GM12875 (cell line): ENCODE data around the gene KRTCAP2.

Source experiments
- H3K4me3 ChIP-seq: one replicate; pipeline ENCODE4 v1.5.1; 2011; ENCODE audit warnings: low read depth, low read length, control low read depth
- TF ChIP-seq, protein P1 (sequence below): IDR thresholded peaks from 2 replicates; pipeline ENCODE4 v1.5.1; 2011; ENCODE audit warnings: low read depth, mild to moderate bottlenecking, control low read depth, inconsistent platforms, low read length, moderate library complexity, borderline replicate concordance; ENCODE audit not compliant: insufficient read depth

Gene KRTCAP2

DNA sequence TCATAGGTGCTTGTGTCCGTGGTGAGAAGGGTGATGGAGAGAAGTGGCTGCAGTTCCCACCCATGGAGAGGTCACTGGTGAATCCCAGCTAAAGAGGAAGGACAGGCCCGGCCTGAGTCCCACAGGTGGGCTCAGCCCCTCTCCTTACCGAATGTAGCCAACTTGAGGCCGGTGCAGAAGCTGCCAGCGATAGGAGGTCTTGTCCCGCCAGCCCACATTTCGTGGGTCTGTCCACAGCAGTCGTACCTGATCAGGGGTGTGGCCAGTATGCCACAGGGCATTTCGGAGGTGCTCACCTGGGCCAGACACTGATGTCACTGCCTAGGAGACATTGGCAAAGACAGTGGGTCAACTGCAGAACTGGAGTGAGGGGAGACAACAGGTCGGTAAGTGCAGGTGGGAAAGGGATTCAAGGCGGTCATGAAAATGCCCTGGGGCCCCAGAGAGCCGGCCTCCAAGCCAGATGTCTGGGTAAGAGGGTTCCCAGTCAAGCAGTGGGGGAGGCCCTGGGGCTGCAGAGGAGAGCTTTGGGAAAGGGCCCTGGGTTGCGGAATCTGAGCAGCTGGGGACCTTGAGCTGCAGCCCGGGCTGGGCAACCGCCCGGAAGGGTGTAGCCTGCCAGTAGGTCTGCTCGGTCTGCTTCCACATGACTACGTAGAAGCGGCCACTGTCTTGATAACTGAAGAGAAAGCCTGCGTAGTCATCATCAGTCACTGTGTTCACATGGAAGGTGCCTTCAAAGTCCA is 24.0 kb upstream of the KRTCAP2 start:
- H3K4me3 ChIP-seq, result no peak overlapping the region
- TF ChIP-seq, protein P1, sequence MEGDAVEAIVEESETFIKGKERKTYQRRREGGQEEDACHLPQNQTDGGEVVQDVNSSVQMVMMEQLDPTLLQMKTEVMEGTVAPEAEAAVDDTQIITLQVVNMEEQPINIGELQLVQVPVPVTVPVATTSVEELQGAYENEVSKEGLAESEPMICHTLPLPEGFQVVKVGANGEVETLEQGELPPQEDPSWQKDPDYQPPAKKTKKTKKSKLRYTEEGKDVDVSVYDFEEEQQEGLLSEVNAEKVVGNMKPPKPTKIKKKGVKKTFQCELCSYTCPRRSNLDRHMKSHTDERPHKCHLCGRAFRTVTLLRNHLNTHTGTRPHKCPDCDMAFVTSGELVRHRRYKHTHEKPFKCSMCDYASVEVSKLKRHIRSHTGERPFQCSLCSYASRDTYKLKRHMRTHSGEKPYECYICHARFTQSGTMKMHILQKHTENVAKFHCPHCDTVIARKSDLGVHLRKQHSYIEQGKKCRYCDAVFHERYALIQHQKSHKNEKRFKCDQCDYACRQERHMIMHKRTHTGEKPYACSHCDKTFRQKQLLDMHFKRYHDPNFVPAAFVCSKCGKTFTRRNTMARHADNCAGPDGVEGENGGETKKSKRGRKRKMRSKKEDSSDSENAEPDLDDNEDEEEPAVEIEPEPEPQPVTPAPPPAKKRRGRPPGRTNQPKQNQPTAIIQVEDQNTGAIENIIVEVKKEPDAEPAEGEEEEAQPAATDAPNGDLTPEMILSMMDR, result no peak

DNA sequence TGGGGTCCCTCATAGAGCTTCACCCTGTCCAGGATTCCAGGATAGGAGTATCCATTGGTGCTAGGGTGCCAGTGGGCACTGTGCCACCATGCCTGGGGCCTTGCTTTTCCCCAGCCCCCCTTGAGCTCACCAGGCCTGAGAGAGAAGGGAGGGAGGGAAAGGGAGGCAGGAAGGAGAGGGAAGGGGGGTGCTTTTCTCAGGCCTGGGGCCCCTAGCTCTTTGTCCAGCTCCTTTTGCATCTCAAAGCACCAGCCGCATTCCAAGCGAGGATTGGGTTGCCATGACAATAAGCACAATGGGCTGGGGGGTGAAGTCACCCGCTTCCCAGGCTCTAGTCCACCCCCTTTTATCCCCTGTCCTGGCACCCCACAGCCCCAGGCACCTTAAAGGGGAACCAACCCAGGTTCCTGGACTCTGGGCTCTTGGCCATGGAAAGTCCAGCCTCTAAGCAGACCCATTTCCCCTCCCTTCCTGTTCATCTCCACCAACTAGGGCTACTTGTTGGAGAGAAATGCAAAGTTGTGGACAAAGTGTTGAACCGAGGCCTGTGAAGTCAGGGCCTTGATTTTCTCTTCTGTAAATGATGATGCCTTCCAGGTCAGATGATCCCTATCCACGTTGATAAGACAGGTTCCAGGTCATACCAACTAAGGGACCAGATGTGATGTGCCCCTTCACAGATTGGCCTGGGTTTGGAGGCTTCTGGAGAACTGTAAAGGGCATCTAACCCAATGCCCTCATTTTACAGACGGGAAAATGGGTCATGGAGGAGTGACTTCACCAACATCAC is 23.2 kb upstream of the KRTCAP2 start:
- no peak overlapping the region for H3K4me3 ChIP-seq
- TF ChIP-seq, protein P1, result no peak

DNA sequence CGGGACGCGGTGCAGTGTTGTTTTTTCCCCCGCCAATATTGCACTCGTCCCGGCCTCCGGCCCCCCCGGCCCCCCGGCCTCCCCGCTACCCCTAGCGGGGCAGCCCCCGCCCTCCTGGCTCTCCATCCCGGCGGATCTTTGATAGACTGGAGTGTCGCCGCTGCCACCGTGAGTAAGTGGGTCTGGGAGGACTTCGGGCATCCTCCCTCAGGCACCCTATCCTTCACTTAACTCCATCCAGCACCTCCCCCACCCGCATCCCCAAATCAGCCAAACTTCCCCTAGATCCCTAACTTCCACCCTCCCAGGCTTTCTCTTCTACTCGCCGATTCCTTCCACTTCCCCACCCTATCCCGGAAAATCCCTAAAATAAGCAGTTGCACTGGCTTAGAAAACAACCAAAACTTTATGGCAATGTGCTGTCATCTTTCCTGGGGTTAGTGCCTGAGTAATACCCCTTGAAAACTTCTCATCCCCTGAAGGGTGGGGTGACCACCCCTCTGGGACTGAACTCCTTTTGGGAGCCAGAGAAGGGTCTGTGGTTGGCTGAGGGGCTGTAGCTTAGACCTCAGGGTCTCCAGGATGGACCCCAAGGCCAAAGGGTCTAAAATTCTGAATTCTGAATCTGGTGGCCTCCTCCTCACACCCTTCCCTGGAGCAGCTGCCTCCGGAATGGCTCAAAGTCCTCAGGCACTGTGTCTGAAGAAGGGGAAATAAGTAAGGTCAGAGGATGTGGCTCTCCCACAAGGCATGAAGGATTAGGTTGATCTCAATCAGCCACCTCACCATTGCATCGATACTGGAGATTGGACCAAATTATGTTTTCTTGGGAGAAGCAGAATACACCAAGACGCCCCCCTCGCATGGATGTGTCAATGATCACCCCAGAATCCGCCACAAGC is 22.3 kb upstream of the KRTCAP2 start:
- TF ChIP-seq, protein P1, result no peak

DNA sequence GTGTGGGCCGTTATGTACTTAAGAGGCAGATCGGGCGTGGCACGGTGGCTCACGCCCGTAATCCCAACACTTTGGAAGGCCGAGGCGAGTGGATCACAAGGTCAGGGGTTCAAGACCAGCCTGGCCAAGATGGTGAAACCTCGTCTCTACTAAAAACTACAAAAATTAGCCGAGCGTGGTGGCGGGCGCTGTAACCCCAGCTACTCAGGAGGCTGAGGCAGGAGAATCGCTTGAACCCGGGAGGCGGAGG is 20.8 kb upstream of the KRTCAP2 start:
- peak overlapping the region; percentile 56 for H3K4me3 ChIP-seq

More for the DNA sequence above, 22.3 kb upstream of the KRTCAP2 start:
- peak overlapping the region; percentile 51 for H3K4me3 ChIP-seq

DNA sequence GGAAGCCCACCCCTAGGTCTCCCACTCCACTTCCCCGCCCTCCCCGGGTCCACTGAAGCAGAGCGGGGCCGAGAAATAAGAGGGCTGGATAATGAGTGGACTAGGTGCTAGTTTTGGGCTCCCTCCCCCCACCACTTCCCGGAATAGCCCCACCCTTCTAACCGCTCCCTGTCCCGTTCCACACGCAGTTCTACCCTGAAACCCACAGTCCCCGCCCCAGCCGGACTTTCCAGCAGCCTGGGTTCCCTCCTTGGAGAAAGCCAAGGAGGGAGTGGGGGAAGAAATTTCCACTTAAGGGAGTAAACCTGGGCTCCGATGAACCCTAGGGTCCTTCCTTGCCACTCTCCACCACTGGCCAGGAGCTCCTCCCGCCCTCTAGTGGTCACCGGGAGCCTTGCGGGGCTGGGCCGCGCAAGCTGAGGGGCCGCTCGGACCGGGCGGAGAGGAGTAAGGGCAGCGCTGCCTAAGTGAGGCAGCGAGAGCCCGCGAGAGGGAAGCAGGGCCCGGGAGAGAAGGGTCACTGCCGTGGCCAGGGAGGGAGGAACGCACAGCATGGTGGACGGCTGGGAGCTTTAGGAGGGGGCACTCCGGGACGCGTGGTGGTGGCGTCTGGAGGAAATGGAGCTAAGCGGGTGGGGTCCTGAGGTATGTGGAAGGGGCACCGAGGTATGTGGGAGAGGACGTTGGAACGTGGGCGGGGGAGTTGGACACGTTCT is 20.3 kb upstream of the KRTCAP2 start:
- TF ChIP-seq, protein P1, result peak; percentile 99
- H3K4me3 ChIP-seq, result peak overlapping the region; percentile 56

DNA sequence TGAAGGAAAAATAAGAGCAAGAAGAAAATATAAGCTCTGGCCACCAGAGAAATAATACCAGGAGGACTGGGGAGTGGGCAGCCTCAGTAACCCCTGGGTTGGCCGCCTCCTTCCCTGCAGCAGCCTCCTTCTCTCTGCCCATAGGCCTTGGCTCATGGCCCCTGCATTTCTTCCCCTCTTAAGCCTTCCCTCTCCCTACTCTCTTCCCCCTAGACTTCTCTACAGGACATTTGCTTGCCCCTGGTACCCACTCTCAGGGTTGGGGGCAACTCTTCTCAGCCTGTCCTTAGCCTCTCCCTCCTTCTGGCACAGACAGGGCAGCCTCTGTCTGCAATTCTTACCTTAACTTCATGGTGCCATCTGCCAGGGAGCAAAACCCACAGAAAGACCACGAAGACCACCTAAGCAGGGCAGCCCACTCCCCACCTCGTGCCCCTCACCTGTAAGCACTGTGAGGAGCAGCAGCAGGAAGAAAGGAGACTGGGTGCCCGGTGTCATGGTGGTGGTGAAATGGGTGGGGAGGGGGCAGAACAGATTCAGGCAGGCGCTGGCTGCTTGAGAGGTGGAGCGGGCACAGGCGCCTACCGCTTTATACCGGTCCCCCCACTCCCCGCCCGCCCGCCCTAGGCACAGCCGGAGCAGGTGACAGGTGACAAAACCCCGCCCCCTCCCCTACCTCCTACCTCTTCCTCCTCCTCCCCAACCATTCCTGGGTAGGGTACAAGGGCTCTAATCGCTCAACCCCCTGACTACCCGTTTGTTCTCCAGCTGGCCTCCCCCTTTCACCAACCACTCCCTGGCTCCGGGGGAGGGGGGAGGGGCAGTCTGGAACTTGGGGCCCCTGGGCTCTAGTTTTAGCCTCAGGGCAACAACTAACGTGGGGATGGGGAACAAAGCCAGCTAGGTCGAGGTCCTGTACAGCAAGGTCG is 19.5 kb upstream of the KRTCAP2 start:
- peak overlapping the region; percentile 56 for H3K4me3 ChIP-seq
- TF ChIP-seq, protein P1, result no peak
